ENCODE data around the gene REEP1. TPM values are rescaled to one million over a fixed set of nuclear protein-coding genes. Genes with fewer than 3 reads are reported as not detected.

REEP1 gene, protein sequence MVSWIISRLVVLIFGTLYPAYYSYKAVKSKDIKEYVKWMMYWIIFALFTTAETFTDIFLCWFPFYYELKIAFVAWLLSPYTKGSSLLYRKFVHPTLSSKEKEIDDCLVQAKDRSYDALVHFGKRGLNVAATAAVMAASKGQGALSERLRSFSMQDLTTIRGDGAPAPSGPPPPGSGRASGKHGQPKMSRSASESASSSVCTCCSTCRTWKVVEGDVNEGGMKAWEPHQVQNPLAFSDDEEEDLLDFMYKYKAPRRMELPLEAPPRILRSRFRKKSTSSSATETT
- 21.7 TPM for total RNA-seq
- long read RNA-seq, transcript REEP1-208 (9 exons, 1,702 nt) = major isoform, 18 of 46 reads
- long read RNA-seq, partial matches to known transcripts = 6 of 46 reads
- long read RNA-seq, other reads (novel, unspliced or antisense) = 18 of 46 reads

GRCh38 chr2:86337244-86337835 lies at the start of gene REEP1:
REEP1 (minus strand) TSS chr2:86337626; CDS start chr2:86337510, 116 bp downstream.
- DNase-seq (ENCODE audit: low spot score) = no peak
- intact Hi-C loops (cut with DNase I) = no loop called here

DNA sequence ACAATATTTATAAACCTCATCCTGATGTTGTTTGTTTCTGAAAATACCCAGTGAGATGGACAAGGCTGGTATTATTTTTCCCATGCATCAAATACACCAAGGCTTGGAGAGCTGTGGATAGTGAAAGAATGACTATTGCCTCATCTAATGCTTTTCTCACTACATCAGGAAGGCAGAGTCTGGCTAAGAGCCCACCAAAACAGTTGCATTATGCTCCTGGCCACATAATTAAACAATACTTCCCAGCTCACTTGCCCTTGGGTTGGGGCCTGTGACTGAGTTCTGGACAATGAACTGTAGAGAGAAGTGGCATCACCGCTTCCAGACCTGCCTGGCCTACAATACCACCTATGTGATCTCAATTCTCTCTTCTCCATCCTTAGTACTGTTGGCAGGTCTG lies 46.4 kb upstream of the REEP1 start:
- intact Hi-C loops (cut with DNase I) = no loop called here
- no peak for DNase-seq (ENCODE audit: low spot score)

GRCh38 chr2:86382698-86383097 lies 45.3 kb upstream of the REEP1 start:
- intact Hi-C loops (cut with DNase I) = no loop called here
- DNase-seq (ENCODE audit: low spot score) = no peak

DNA sequence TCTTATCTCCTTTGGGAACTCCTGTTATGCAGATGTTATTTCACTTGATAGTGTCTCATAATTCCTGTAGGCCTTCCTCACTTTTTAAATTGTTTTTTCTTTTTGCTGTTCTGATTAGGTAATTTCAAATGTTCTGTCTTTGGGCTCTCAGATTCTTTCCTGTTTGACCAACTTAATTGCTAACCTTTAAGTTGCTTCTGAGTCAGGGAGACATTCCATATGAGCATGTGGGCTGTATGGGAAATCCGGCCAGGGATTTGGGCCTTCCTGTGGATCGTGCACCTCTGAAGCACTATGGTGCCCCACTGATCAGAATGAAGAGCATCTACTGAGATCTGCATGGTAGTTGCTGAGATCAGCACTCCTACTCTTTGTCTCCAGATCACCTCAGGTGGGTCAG lies 44.7 kb upstream of the REEP1 start:
- DNase-seq (ENCODE audit: low spot score) = no peak
- intact Hi-C loops (cut with DNase I) = no loop called here

- intact Hi-C loops (cut with DNase I) = no loop called here
- DNase-seq (ENCODE audit: low spot score) = no peak
Observed at GRCh38 chr2:86378469-86378868, 41.0 kb upstream of the REEP1 start.

- DNase-seq (ENCODE audit: low spot score) = no peak
- intact Hi-C loops (cut with DNase I) = no loop called here
Observed at GRCh38 chr2:86375623-86376022, 38.2 kb upstream of the REEP1 start.

DNA sequence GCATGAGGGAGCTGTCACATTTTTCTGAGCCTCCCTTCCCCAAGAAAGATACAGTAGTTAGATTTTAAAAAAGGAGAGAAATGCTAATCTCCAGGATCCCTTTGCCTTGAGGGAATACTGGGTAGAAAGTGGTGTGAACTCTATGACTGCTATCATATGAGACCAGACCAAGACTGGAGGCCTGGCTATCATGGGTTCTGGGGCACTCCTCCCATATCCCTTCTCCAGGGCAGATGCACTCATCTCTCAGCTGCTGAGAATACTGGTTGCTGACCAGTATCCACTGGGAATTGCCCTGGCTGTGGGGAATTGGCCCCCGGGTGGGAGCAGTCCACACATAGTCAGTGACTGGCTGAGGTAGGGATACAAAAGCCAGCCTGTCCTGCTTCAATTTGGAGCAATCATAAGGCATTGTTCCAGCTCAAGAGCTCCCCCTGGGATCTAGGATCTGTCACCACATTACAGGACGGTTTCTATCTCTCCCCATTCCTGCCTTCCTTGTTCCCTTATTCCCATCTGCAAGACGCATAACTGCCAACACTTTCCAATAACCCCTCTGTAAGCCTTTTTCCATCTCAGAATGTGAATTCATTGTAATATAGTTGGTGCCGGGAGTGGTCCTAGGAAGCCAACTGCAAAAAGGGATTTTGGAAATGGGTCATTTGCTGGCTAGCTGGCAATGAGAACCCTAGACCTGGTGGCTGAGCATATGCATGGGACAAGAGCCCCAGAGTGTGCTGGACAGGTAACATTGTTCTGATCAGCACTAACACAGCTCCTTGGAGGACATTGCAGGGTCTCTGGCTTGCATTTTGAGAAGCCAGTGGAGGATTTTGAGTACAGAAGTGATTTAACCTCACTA lies 35.4 kb upstream of the REEP1 start:
- DNase-seq (ENCODE audit: low spot score) = no peak
- intact Hi-C loops (cut with DNase I) = no loop called here

DNA sequence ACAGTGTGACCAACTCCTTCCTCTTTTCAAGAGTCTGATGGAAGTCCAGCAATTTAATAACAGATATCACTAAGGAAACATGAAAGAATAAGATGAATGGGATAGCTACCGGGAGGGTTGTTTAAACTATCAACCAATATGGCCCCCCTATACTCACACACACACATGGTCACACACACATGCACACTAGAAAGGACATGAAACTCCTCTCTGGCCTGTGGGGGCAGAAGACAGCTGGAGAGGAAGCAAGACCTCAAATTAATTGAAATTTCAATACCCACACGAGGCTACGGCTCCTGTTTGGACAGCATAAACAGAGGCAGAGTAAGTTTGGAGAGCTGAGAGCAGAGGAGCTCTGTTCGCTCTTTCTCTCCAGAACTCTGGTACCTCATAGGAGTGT lies 34.7 kb upstream of the REEP1 start:
- intact Hi-C loops (cut with DNase I) = no loop called here
- no peak for DNase-seq (ENCODE audit: low spot score)

- DNase-seq (ENCODE audit: low spot score) = no peak
- intact Hi-C loops (cut with DNase I) = no loop called here
Observed at GRCh38 chr2:86371527-86371926, 34.1 kb upstream of the REEP1 start.

- intact Hi-C loops (cut with DNase I) = no loop called here
Observed at GRCh38 chr2:86370579-86370978, 33.2 kb upstream of the REEP1 start.

DNA sequence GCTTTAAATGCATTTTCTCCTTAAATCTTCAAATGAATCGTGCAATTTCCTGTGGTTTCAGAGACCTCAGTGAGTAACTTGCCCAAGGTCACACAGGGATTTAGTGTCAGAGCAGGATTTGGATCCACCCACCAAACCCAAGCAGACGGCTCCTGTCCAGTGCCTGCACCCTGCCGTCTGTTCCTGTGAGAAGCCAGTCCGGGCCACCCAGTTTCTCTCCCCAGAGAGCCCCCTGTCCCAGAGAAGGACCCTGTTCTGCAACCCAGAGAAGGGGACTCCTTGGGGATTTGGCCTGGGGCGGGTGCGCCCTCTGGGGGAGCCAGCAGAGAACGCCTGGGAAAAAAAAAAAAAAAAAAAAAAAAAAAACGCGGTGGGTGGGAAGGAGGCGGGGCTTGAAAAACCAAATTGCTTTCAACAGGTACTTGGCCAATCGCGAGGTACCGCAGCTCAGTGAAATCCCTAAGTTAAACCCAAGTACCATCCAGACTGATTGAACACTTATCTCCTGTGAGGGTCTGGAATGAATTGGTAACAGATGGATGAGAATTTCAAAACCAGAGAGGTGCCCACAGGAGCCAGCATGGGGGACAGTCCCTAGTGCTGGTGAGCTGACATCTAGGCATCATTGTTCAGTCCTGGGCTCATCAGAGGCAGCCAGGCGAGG lies 30.9 kb upstream of the REEP1 start:
- no peak for DNase-seq (ENCODE audit: low spot score)
- intact Hi-C loops (cut with DNase I) = loop anchor here (1.0 to 2.0 kb wide), 2 partner anchors 69 to 147 kb away; no protein-coding TSS in a partner anchor

More at GRCh38 chr2:86370579-86370978, 33.2 kb upstream of the REEP1 start:
- no peak for DNase-seq (ENCODE audit: low spot score)

GRCh38 chr2:86367499-86367777 lies 30.0 kb upstream of the REEP1 start:
- DNase-seq (ENCODE audit: low spot score) = no peak
- intact Hi-C loops (cut with DNase I) = no loop called here

GRCh38 chr2:86366651-86367498 lies 29.4 kb upstream of the REEP1 start:
- DNase-seq (ENCODE audit: low spot score) = no peak
- intact Hi-C loops (cut with DNase I) = no loop called here

DNA sequence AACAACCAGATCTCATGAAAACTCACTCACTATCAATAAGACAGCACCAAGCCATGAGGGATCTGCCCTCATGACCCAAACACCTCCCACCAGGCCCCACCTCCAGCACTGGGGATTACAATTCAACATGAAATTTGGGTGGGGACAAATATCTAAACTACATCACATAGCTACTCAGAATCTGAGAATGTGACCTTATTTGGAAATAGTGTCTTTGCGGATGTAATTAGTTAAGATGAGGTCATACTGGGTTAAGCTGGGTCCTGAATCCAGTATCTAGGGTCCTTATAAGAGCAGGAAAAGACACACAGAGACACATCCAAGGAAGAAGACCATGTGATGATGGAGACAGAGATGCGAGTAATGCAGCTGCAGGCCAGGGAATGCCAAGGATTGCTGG lies 27.5 kb upstream of the REEP1 start:
- intact Hi-C loops (cut with DNase I) = no loop called here
- DNase-seq (ENCODE audit: low spot score) = no peak

DNA sequence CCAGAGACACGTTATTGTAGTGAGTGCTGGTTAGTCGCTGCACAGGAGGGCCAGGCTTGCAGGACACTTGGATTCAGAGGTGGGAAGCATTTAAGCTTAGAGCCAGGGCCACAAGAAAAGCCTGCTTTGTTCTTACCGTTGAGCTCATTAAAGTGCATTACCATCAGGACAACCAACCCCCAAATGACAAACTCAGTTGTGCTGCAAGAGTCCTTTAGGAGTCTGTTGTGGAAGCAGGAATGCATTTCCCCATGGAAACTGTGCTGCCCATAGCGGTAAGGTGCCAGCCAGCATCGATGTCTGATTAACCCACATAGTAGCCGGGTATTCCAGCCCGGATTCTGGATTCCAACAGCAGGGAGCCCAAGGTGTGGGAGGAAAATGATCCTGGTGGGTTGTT lies 23.4 kb upstream of the REEP1 start:
- intact Hi-C loops (cut with DNase I) = no loop called here
- no peak for DNase-seq (ENCODE audit: low spot score)

DNA sequence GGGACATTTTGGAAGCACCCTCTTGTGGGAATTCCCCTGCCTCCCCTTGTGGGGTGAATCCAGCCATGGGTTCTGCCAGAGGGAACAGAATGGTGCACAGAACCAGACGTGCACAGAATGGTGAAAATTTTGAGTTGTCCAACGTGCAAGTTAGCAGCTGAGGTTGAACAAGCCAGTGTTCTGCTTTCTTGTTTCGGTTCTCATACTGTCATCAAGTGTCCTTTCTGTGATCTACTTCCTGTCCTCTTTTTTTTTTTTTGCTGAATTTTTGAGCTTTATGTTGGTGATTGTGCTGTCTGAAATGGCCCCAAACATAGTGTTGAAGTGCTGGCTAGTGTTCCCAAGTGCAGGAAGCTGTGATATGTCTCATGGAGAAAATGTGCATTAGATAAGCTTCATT lies 21.5 kb upstream of the REEP1 start:
- intact Hi-C loops (cut with DNase I) = no loop called here
- DNase-seq (ENCODE audit: low spot score) = no peak

DNA sequence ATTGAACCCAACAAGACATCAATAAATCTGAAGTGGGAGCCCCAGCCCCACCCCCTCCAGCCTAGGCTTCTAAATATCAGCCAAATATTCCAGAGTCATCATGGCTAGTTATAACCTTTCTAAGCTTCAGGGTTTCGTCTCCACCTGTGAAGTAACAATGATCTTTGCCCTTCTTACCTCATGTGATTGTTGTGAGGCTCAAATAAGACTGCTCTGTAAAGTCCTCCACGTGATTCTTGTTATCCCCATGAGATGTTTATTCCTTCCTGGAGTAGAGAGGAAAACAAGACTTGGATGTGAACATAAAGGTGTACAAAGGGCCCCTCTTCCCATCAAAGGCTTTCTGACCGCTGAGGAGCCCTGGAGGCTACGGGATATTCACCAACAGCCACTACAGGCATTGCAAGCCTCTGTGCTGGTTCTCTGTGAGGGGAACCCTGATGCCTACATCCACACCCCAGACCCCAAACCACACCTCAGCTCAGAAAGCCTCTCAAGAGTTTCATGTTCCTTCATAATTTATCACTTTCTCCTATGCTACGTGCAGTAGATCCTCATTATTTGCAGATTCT lies 20.1 kb upstream of the REEP1 start:
- no peak for DNase-seq (ENCODE audit: low spot score)
- intact Hi-C loops (cut with DNase I) = no loop called here

DNA sequence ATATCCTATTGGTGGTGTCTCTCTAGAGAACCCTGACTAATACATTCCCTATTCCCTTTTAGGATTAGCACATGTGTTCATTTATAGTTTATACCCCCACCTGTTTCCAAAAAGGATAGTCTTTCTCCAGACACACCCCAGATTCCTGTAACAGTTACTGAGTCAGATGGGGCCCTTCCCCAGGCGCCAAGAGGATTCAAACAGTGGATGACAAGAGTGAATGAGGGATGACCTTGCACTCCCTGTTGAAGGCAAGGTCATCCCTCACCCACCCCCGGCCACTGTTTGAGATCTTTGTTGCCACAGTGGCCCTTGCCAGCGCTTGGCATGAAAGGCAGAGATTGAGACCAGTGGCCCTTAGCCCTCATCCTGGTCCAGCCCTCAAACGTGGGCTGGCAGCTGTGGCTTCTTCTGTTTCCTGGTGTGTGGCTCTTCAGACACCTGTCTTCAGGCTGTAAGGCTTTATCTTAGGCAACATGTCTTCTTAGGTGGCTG lies 15.3 kb upstream of the REEP1 start:
- DNase-seq (ENCODE audit: low spot score) = no peak
- intact Hi-C loops (cut with DNase I) = no loop called here

Measured in cardiac septum (tissue), 1 donor.